HG02970 (cell line): ENCODE measurements around the gene GMPS.
"Not testable (repeated sequence)": the region's sequence is repeated elsewhere in the genome, so short reads cannot be mapped to it uniquely, and the experiment has no call there.

Experiments
- ATAC-seq: cut with Tn5 transposase; IDR thresholded peaks from one replicate; pipeline ENCODE4 v1.9.1; 2021; ENCODE audit warnings: mild to moderate bottlenecking, moderate library complexity, moderate number of reproducible peaks; ENCODE audit not compliant: unreplicated experiment, low FRiP score

The GMPS gene

DNA sequence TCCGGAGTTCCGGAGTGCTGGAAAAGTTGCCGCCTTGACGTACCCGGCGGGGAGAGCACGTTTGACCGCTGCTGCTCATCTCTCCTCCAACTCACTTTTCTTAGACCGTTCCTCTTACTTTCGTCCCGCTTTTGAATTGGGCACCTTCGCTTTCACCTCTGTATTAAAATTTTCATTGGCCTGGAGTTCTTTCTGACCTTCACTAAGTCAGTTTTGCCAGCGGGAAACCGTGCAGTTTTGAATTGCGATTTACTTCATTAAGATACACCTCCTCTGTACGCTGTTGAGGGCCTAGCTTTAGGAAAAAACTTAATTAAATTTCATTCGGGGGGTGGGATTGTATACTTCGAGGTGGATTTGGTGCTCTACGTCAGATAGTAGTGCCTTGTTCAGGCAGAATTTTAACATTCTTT, 1.3 kb downstream of the GMPS start:
- no peak for ATAC-seq

DNA sequence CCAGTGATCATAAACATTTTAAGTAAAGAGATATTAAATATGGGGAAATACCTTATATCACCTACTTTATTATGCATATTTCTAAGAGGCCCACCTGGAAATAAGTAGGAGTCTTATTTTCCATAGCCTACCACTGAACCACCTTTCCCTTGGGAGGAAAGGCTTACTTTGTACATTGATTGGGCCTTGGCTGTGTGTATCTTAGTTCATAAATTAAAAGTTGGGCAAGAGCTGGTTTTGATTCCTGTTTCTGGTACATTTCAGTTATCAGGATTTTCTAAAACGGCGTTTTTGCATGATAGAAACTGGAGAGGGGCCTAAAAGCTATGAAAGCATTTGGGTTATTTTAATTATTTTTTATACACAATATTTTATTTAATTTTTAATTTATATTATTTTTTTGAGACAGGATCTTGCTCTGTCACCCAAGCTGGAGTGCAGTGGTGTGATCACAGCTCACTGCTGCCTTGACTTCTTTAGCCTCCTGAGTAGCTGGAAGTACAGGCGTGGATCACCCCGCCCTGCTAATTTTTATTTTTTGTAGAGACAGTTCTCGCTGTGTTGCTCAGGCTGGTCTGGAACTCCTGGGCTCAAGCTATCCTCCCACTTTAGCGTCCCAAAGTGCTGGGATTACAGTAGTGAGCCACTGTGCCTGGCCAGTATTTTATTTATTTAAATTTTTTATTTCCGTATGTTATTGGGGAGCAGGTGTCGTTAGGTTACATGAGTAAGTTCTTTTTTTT, 2.6 kb downstream of the GMPS start:
- ATAC-seq, result no peak

DNA sequence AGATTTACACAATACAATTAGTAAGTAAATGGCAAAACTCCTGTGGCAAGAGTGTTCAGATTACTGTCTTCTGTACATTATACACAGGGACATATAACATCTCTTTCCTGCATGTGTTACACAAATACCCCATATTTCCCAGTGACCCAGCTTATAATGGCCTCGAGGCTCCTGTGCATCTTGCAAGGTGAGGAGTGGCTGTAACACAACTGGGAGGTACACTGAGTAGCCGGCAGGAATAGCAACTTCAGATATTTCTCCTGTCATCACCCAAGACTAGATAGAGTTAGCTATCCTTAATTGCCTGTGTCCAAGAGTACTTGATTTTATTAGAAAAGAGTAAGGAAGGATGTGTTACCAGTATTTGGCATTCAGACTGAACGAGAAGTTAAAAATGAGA, 5.6 kb downstream of the GMPS start:
- no peak for ATAC-seq

DNA sequence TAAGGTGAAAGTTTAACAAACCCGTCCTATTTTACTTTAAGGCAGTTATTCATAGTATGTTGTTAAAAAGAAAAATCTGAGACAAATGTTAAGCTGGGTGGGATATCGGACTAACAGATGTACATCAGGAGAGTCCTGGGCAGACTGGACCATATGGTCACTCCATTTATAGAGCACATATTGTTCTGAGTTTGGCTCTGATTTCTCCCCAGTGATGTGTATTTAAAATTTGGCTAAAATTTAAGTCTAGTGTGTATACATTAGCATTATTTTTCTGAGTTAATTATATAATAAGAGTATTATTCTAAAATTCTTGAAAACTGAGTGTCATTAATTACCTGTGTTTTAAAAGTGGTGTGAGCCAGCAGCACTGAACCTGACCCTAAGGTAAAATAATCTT, 6.1 kb downstream of the GMPS start:
- no peak for ATAC-seq

DNA sequence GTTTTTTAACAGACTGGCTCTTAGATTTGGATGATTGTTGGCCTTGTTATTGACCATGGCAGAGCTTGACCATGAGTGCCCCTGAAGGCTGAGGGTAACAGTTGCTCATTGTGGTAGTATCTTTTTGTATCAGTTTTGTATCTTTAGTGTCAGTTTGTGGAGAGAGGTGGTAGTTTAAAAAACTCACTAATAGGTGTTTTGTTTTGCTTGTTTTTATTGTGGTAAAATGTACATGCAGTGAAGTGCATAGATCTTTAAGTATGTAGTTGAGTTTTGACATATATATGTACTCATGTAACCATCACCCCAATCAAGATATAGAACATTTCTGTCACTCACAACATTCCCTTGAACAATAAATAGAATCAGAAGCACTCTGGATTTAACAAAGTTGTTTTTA, 9.8 kb downstream of the GMPS start:
- no peak for ATAC-seq

DNA sequence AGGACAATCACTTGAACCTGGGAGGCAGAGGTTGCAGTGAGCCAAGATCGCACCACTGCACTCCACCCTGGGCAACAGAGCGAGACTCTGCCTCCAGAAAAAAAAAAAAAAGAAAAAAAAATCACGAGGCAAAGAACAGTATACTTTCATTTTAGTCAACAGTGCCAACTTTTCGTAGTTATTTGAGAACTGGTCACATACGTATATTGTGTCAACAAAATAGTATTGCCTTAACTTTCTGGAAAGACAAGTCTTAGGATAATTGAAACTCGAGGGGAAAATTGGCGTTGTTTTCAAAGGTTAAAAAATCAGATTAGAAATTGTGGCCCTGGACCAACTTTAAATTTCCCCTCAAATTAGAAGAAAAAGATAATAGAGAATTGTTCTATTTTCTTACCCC, 13.8 kb downstream of the GMPS start:
- no peak for ATAC-seq

DNA sequence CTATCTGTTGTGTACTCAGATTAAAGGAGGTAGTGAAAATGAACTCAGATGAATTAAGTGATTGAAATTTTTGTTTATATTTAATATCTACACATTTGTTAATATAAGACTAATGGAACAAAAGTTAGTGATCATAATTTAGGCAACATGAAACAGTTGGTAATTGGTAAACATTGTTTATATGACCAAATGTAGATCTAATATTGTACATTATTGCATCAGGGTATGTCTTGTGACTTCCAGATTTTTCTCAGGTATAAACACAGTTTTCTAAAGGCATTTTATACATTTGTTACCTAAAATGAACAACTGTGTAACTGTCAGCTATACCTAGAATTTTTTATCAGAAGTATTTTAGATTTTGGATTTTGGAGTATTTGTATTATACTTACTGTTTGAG, 14.8 kb downstream of the GMPS start:
- no peak for ATAC-seq

DNA sequence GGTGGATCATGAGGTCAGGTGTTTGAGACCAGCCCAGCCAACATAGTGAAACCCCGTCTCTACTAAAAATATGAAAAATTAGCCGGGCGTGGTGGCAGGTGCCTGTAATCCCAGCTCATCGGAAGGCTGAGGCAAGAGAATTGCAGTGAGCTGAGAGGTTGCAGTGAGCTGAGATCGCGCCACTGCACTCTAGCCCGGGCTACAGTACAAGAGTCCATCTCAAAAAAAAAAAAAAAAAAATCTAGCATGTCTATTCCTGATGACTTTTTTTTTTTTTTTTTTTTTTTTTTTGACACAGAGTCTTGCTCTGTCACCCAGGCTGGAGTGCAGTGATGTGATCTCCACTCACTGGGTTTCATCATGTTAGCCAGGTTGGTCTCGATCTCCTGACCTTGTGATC, 15.9 kb downstream of the GMPS start:
- ATAC-seq, result not testable (repeated sequence)

DNA sequence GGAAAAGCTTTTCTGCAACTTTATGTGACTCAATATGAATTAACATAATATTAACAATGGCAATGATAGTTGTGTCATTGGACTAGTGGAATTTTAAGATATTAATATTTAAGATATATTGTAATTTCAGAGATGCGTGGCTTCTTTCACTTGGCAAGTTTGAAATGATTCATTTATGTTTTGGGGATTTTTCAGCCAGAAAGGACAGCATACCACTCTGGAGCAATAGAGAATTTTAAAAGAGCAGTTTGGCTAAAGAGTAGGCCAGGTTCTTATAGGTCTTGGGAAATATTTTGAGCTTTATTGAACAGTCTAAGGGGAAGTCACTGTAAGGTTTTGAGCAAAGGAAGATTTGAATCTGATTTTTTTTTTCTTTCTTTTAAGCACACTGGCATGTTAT, 16.5 kb downstream of the GMPS start:
- no peak for ATAC-seq

DNA sequence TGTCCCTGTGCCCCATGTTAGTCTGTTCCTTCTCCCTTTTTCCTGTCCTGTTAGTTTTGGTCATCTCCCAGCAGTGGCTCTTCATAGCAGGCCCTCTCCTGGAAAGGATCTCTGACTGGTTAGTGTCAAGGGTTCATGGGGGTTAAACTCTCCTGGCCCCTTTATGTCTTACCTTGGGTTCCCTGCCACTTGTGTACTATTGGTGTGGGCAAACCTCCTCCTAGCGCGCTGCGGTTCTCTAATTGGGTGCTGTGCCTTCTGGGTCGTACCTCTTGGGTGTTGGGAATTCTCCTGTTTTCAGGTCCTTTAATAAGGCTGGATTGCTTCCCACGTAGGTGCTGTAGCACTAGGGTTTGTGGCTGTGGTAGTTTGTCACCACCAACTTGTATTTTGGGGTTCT, 18.8 kb downstream of the GMPS start:
- no peak for ATAC-seq

DNA sequence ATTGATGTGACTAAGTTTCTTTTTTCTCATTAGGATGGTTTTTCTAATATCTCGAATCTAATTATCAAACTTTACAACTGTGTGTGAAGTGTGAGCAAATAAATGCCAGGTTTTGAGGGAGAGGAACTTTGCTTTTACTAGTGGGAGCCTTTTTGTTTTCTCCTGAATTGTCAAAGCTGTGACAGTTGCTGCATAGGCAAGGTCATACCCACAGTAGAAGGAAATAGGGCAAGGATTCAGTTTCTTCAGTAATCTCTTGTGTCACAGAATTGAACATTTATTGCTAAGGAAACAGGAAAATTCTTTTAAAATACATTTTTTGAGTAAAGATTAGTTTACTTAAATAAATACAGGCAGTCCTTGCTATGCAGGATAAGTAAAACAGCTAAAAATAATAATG, 19.5 kb downstream of the GMPS start:
- no peak for ATAC-seq

DNA sequence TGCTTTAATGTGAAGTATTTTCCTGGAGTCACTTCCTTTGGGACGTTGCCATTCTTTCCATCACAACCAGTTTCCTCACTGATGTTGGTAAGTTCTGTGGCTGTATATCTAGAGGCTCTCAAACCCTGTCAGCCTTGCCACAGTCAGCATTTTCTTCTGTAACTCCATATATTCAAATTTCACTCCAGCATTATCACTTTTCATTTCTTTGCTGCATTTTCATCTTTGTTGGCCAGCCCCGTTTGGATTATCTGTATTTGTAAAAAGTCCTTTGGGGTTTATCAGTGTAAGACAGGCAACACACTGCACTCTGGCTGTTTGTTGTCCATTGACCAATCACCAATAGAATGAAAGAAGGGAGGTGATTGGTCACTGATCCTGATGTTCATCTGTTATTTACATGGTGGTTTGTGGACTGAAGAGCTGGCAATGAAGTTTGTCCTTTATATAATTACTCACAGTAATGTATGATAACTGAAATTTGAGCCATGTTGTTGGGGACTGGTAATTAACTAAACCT, 20.3 kb downstream of the GMPS start:
- no peak for ATAC-seq

DNA sequence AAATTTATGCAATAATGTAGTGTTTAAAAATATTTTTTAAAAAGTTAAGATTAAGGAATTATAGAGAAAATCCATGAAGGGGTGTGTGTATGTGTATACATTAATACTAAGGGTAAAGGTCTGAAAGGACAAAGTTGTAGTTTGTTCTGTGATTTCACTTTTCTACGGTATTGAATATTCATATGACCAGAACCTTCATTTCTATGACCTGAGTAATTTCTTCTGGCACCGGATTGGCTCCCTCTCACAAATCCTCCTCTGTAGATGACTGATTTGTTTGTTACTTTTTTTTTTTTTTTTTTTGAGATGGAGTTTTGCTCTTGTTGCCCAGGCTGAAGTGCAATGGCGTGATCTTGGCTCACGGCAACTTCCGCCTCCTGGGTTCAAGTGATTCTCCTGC, 20.9 kb downstream of the GMPS start:
- ATAC-seq, result no peak

DNA sequence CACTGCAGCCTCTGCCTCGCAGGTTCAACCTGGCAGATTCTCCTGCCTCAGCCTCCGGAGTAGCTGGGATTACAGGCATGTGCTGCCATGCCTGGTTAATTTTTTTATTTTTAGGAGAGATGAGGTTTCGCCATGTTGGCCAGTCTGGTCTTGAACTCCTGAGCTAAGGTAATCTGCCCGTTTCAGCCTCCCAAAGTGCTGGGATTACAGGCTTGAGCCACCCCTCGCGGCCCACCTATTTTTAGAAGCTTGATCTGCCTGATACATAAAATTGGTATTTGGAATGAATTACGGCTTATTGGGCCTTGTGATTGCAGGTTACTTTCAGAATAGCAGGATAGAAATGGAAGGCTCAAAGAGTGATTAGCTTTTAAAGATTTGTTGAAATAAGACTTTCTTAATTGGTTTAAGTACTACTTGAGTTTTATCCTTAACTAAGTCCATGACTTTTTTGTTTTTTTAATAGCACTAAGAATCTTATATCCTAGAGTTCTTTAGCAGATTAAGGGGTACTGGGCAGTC, 25.0 kb downstream of the GMPS start:
- no peak for ATAC-seq

DNA sequence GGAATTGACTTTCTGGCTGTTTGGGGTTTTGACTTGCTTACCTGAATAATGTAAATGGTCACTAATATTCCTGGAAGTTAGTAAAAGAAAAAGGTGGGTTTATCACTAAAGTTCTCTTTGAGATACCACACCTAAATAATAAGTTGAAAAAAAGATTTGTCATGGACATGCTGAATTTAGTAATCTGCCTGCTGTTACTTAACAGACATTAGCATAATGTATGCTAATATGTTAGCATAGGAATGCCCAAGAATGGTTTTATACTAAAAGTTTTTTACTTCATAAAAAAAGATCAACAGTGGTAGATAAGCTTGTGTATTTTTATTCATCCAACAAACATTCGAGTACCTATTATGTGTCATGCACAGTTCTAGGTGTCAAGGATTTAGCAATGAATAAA, 36.5 kb downstream of the GMPS start:
- no peak for ATAC-seq

DNA sequence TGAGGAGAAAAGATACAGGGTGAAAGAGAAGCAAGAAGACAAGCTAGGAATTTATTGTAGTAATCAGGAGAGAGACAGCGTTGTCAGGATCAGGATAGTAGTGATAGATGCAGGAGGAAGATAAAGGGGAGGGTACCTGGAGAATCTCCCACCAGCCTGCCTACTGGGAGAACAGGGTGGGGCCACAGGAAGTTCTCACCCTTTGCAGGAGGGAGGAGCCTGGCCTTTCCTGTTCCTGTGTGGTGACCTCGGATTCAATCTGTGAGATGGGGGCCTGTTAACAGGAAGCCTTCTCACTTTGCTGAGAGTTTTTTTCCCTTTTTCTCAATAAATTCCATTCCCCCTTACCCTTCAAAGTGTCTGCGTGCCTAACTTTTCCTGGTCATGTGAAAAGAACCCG, 37.6 kb downstream of the GMPS start:
- no peak for ATAC-seq

DNA sequence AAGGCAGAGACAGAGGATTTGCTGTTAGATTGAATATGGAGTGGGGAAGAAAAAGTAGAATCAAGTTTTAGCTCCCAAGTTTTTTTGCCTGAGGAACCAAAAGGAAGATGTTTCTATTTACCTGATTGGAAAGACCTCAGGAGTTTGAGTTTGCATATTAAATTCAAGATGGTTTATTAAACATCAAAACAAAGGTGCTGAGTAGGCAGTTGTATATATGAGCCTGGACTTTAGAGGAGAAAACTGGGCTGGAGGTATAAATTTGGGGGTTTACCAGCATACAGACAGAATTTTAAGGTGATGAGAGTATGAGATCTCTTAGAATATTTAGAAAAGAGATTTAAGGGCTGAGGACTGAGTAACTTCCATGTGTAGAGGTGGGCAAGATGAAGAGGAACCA, 38.2 kb downstream of the GMPS start:
- no peak for ATAC-seq

DNA sequence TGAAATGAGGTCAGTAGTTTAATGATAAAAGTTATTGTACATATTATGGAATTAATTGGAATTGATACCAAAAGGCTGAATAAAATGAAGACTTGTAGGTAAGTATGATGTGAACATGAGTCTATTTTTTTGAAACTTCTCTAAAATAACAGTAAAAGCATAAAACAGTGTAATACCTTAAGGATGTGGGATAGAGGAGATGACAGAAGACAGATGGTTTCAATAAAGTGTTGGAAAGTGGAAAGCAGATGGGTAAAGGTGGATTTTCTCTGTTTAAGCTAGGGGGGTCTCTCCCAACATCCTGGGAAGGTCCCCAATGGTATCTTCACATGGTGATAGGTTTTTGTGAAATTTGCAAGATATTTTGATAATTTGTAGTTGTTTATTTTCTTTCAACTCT, 41.6 kb downstream of the GMPS start:
- no peak for ATAC-seq

DNA sequence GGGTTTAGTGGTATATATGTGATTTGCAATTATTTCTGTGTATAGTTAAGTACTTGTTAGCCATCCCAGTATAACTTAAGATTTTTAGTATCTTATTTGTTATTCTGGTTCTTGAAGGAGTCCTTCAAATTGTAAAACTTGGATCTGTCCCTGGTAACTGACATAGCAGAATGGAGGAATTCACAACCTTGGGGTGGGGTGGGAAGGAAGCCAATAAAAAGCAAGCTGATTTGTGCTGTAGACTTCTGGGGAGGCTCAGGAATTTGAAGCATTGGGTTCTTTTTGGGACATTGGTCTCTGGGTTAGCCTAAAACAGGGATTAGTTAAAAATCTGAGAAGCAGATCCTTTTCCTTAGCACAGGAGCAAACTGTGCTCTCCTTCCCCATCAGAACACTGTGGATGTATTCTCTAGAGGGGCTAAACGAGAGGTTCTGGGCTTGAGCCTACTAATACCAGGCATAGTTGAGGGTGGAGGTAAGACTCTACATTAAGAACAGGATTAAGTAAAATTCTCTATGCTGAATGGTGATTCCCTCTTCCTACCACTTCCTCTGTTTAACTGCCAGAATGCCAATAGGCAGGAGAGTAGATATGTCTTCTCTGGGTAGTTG, 42.2 kb downstream of the GMPS start:
- no peak for ATAC-seq

DNA sequence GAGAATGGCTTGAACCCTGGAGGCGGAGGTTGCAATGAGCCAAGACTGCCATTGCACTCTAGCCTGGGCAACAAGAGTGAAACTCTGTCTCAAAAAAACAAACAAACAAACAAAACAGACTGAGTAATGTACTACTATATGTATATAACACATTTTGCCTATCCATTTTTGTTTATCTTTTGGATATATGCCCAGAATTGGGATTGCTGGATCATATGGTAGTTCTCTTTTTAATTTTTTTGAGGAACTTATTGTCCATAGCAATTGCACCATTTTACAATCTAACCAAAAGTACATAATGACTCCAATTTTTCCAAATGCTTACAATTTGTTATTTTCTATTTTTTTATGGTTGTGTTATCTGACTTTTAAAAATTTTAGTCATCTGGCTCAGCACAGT, 47.3 kb downstream of the GMPS start:
- no peak for ATAC-seq

DNA sequence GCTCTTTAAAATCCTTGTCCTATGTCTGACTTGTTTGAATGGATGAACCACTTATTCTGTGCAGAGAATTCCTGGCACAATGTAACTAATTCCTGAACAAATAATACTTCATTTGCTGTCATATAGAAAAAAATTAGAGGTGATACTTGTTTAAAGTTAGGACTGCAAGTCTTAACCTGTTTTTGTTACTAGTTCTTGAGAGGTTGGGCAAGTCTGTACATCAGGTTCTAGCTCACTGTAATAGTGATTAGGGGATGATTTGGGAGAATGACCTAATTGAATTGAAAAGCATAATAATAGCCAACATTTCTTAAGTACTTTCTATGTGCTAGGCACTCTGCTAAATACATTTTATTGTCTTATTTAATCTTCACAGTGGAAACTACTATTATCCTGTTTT, 49.3 kb downstream of the GMPS start:
- no peak for ATAC-seq

DNA sequence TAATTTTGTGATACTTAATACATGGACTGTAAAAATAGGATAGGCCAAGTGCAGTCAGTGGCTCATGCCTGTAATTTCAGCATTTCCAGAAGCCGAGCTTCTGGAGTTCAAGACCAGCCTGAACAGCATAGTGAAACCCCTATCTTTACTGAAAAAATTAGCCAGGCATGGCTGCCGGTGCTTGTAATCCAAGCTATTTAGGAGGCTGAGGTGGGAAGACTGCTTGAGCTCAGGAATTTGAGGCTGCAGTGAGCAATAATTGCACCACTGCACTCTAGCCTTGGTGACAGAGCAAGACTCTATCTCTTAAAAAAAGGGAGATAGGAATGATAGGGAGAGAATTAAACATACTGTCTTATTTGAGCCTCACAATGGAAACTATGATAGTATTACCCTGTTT, 51.0 kb downstream of the GMPS start:
- ATAC-seq, result no peak
